HEK293 (cell line): ENCODE results near the gene PTGFRN.

Experiments
- CTCF ChIA-PET: fragments of 350-600 bp; formaldehyde crosslinking; extraction: SDS; loops from one replicate; lab custom pipeline; 2021; ENCODE audit warnings: antibody characterized with exemption; lab: Yijun Ruan, JAX
- POLR2A ChIA-PET: fragments of 300-600 bp; formaldehyde crosslinking; extraction: SDS; loops from one replicate; lab custom pipeline; 2020; ENCODE audit warnings: antibody characterized with exemption, inconsistent platforms; lab: Yijun Ruan, JAX
- H3K27ac ChIP-seq: fragments of 200-500 bp; sonication (Bioruptor generic); 2 replicates; pipeline ENCODE4 v1.5.1; 2014; ENCODE audit warnings: low read depth, low read length, control low read depth, inconsistent platforms; ENCODE audit errors: extremely low read depth
- H3K36me3 ChIP-seq, 2 experiments: fragments of 200-500 bp in 1 of 2; sonication (Bioruptor generic) in 1 of 2; 1 replicate in 1 of 2; 2 replicates in 1 of 2; pipeline ENCODE4 v1.5.1; 2014 to 2017; ENCODE audit warnings: inconsistent platforms in 2 of 2, low read length in 2 of 2; ENCODE audit not compliant: control insufficient read depth in 2 of 2, insufficient read depth in 1 of 2
- H3K4me1 ChIP-seq: fragments of 200-500 bp; sonication (Bioruptor generic); 2 replicates; pipeline ENCODE4 v1.5.1; 2014; ENCODE audit warnings: mild to moderate bottlenecking, low read length, inconsistent platforms; ENCODE audit not compliant: control insufficient read depth, insufficient read depth
- H3K4me3 ChIP-seq: 2 replicates; pipeline ENCODE4 v1.5.1; 2011; ENCODE audit warnings: low read depth, mild to moderate bottlenecking, control low read depth, low read length, moderate library complexity
- H3K9me3 ChIP-seq: fragments of 200-500 bp; sonication (Bioruptor generic); 2 replicates; pipeline ENCODE4 v1.5.1; 2014; ENCODE audit warnings: low read depth, low read length, inconsistent platforms; ENCODE audit not compliant: control insufficient read depth, insufficient read depth
- CTCF ChIP-seq: fragments of 450-650 bp; formaldehyde crosslinking; IDR thresholded peaks from 2 replicates; pipeline ENCODE4 v1.5.1; 2016; ENCODE audit warnings: missing biosample characterization, missing genetic modification characterization
- EGR2 ChIP-seq: fragments of 450-650 bp; formaldehyde crosslinking; IDR thresholded peaks from 2 replicates; pipeline ENCODE4 v1.5.1; 2016; ENCODE audit warnings: low read depth, missing biosample characterization, missing genetic modification characterization
- KLF8 ChIP-seq: fragments of 450-650 bp; formaldehyde crosslinking; IDR thresholded peaks from 2 replicates; pipeline ENCODE4 v1.5.1; 2016; ENCODE audit warnings: missing biosample characterization, missing genetic modification characterization
- KLF9 ChIP-seq: fragments of 450-650 bp; formaldehyde crosslinking; IDR thresholded peaks from 2 replicates; pipeline ENCODE4 v1.5.1; 2016; ENCODE audit warnings: missing biosample characterization, missing genetic modification characterization, low read depth
- MEIS1 ChIP-seq: sonication (generic); formaldehyde crosslinking; IDR thresholded peaks from 2 replicates; pipeline ENCODE4 v1.8.1; 2022; ENCODE audit warnings: missing genetic modification reagents, mild to moderate bottlenecking, borderline replicate concordance
- REPIN1 ChIP-seq: fragments of 450-650 bp; formaldehyde crosslinking; IDR thresholded peaks from 2 replicates; pipeline ENCODE4 v1.5.1; 2017; ENCODE audit warnings: missing biosample characterization, missing genetic modification characterization, low read depth
- ZBTB49 ChIP-seq: fragments of 450-650 bp; formaldehyde crosslinking; IDR thresholded peaks from 2 replicates; pipeline ENCODE4 v1.5.1; 2016; ENCODE audit warnings: missing biosample characterization, missing genetic modification characterization, low read depth
- ZBTB7A ChIP-seq: fragments of 450-650 bp; formaldehyde crosslinking; IDR thresholded peaks from 2 replicates; pipeline ENCODE4 v1.5.1; 2016; ENCODE audit warnings: low read depth, missing biosample characterization, missing genetic modification characterization
- ZNF114 ChIP-seq: fragments of 450-650 bp; formaldehyde crosslinking; IDR thresholded peaks from 2 replicates; pipeline ENCODE4 v1.5.0; 2017; ENCODE audit warnings: missing biosample characterization, missing genetic modification characterization
- ZNF138 ChIP-seq: fragments of 450-650 bp; formaldehyde crosslinking; IDR thresholded peaks from 2 replicates; pipeline ENCODE4 v1.5.1; 2016; ENCODE audit warnings: missing biosample characterization, missing genetic modification characterization, borderline replicate concordance
- ZNF16 ChIP-seq: fragments of 450-650 bp; formaldehyde crosslinking; IDR thresholded peaks from 2 replicates; pipeline ENCODE4 v1.5.1; 2016; ENCODE audit warnings: low read depth, missing biosample characterization, missing genetic modification characterization
- ZNF274 ChIP-seq, 2 experiments: fragments of 200-500 bp in 1 of 2; fragments of 450-650 bp in 1 of 2; sonication (Bioruptor generic) in 1 of 2; formaldehyde crosslinking in 1 of 2; IDR thresholded peaks; 2 replicates each; pipeline versions ENCODE4 v1.5.1 to v1.6.1; 2014 to 2016; ENCODE audit warnings: borderline replicate concordance in 1 of 2, inconsistent platforms in 1 of 2, low read length in 1 of 2, missing biosample characterization in 1 of 2, missing genetic modification characterization in 1 of 2
- ZNF350 ChIP-seq: fragments of 450-650 bp; formaldehyde crosslinking; IDR thresholded peaks from 2 replicates; pipeline ENCODE4 v1.5.0; 2017; ENCODE audit warnings: missing biosample characterization, mild to moderate bottlenecking, missing genetic modification characterization
- ZNF362 ChIP-seq: fragments of 450-650 bp; formaldehyde crosslinking; IDR thresholded peaks from 2 replicates; pipeline ENCODE4 v1.5.1; 2016; ENCODE audit warnings: missing biosample characterization, missing genetic modification characterization
- ZNF416 ChIP-seq: fragments of 450-650 bp; formaldehyde crosslinking; IDR thresholded peaks from 2 replicates; pipeline ENCODE4 v1.5.1; 2016; ENCODE audit warnings: missing biosample characterization, missing genetic modification characterization
- ZNF426 ChIP-seq: fragments of 450-650 bp; formaldehyde crosslinking; IDR thresholded peaks from 2 replicates; pipeline ENCODE4 v1.5.1; 2017; ENCODE audit warnings: missing biosample characterization, missing genetic modification characterization, mild to moderate bottlenecking, inconsistent platforms, moderate library complexity
- ZNF449 ChIP-seq: fragments of 450-650 bp; formaldehyde crosslinking; IDR thresholded peaks from 2 replicates; pipeline ENCODE4 v1.5.1; 2017; ENCODE audit warnings: missing biosample characterization, mild to moderate bottlenecking, missing genetic modification characterization, moderate library complexity
- ZNF561 ChIP-seq: fragments of 450-650 bp; IDR thresholded peaks from 2 replicates; pipeline ENCODE4 v1.5.1; 2018; ENCODE audit warnings: missing biosample characterization, missing genetic modification characterization, borderline replicate concordance
- ZNF600 ChIP-seq: fragments of 450-650 bp; formaldehyde crosslinking; IDR thresholded peaks from 2 replicates; pipeline ENCODE4 v1.5.1; 2016; ENCODE audit warnings: missing biosample characterization, missing genetic modification characterization
- ZNF629 ChIP-seq: fragments of 450-650 bp; formaldehyde crosslinking; IDR thresholded peaks from 2 replicates; pipeline ENCODE4 v1.5.1; 2017; ENCODE audit warnings: missing biosample characterization, missing genetic modification characterization
- ZNF639 ChIP-seq: fragments of 450-650 bp; formaldehyde crosslinking; IDR thresholded peaks from 2 replicates; pipeline ENCODE4 v1.5.1; 2016; ENCODE audit warnings: missing biosample characterization, missing genetic modification characterization
- ZSCAN30 ChIP-seq: fragments of 450-650 bp; IDR thresholded peaks from 2 replicates; pipeline ENCODE4 v1.5.1; 2018; ENCODE audit warnings: missing biosample characterization, mild to moderate bottlenecking, missing genetic modification characterization, moderate library complexity
- TF ChIP-seq, protein P1 (sequence below): fragments of 450-650 bp; formaldehyde crosslinking; IDR thresholded peaks from 2 replicates; pipeline ENCODE4 v1.5.1; 2016; ENCODE audit warnings: missing biosample characterization, missing genetic modification characterization

The PTGFRN gene

GRCh38 chr1:116882866-116883265 is 26.9 kb upstream of the PTGFRN start:
- H3K4me3 ChIP-seq = no peak overlapping the region
- ChIA-PET POLR2A (no interaction called here), CTCF (interaction anchor here (0.8 to 2.2 kb wide), 4 partner anchors 17 to 119 kb away, joined by 3 to 7 read pairs (median 6); no protein-coding TSS in a partner anchor)
- TF ChIP-seq KLF8 = no peak
- TF ChIP-seq ZNF449 (tag by site-specific recombination) = no peak
- TF ChIP-seq ZNF600 (tag by site-specific recombination) = no peak
- no peak for TF ChIP-seq ZNF416 (tag by site-specific recombination)
- no peak for TF ChIP-seq ZNF114 (tag by site-specific recombination)
- no peak for TF ChIP-seq ZBTB49 (tag by site-specific recombination)
- TF ChIP-seq ZNF350 (tag by site-specific recombination) = no peak
- TF ChIP-seq ZNF639 (tag by site-specific recombination) = no peak
- TF ChIP-seq ZNF561 (tag by site-specific recombination) = no peak
- no peak for TF ChIP-seq ZSCAN30 (tag by site-specific recombination)
- TF ChIP-seq ZNF274 (IDR thresholded peaks at IDR 0.05; ENCODE audit: low read length) = no peak
- no peak for TF ChIP-seq ZNF274 (tag by site-specific recombination; IDR thresholded peaks at IDR 0.05; ENCODE audit: borderline replicate concordance)
- no peak for TF ChIP-seq ZBTB7A (tag by site-specific recombination)
- TF ChIP-seq, protein P1, sequence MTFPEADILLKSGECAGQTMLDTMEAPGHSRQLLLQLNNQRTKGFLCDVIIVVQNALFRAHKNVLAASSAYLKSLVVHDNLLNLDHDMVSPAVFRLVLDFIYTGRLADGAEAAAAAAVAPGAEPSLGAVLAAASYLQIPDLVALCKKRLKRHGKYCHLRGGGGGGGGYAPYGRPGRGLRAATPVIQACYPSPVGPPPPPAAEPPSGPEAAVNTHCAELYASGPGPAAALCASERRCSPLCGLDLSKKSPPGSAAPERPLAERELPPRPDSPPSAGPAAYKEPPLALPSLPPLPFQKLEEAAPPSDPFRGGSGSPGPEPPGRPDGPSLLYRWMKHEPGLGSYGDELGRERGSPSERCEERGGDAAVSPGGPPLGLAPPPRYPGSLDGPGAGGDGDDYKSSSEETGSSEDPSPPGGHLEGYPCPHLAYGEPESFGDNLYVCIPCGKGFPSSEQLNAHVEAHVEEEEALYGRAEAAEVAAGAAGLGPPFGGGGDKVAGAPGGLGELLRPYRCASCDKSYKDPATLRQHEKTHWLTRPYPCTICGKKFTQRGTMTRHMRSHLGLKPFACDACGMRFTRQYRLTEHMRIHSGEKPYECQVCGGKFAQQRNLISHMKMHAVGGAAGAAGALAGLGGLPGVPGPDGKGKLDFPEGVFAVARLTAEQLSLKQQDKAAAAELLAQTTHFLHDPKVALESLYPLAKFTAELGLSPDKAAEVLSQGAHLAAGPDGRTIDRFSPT (tag by site-specific recombination) = no peak
- H3K27ac ChIP-seq = no peak overlapping the region
- no peaks in the 10 kb centered on the region for H3K36me3 ChIP-seq
- no peaks in the 10 kb centered on the region for H3K9me3 ChIP-seq
- peaks cover under 1% of the 10 kb centered on the region; the same call in 1 of the 2 replicates for H3K4me1 ChIP-seq

DNA sequence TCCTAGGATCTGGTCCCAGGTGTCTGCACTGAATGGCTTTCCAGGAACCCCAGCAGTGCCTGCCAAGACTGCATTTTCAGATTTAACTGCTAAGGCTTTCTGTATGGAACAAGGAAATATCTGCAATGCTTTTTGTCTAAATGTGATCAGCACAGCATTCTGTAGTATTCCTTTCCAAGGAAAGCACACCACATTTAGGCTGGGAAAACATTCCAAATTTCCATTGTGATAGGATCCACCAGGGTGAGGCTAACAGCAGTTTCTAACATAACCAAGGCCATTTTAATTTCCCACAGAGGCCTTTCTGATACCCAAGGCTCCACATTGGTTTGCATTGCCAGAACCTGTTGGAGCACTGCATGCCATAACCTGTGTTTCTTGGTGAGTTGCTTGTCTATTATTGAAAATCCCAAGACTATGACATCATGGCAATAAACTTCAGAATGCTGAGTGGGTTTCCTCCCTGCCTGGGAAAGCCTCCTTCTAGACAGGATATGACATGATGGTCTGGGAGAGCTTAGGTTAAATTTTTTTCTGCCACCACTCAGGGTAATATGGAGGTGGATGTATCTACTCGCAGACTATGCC is 23.3 kb upstream of the PTGFRN start:
- H3K9me3 ChIP-seq = no peaks in the 10 kb centered on the region
- no peaks in the 10 kb centered on the region for H3K36me3 ChIP-seq
- H3K4me1 ChIP-seq = no peaks in the 10 kb centered on the region
- no peak overlapping the region for H3K4me3 ChIP-seq
- CTCF ChIA-PET = interaction anchor here (0.8 to 1.1 kb wide), 2 partner anchors 15 to 34 kb away, joined by 3 to 4 read pairs; no protein-coding TSS in a partner anchor
- POLR2A ChIA-PET = interaction anchor here (0.8 to 2.3 kb wide), 2 partner anchors 33 to 174 kb away, joined by 3 to 9 read pairs; partner anchors contain the start of gene TTF2
- H3K27ac ChIP-seq = no peak overlapping the region
- no peak for TF ChIP-seq REPIN1
- no peak for TF ChIP-seq EGR2 (tag by site-specific recombination)
- no peak for TF ChIP-seq ZNF16 (tag by site-specific recombination)
- TF ChIP-seq ZNF629 (tag by site-specific recombination) = peak; percentile 78
- TF ChIP-seq ZNF426 (tag by site-specific recombination) = no peak
- no peak for TF ChIP-seq KLF9
- peak; percentile 66; the same call in 1 of the 2 replicates for TF ChIP-seq ZNF362 (tag by site-specific recombination)
- TF ChIP-seq ZNF138 = no peak
- no peak for TF ChIP-seq CTCF (tag by site-specific recombination)
- TF ChIP-seq MEIS1 (CRISPR knock-in tag) = no peak
